Measurements from ENCODE around the gene PTGES3. TPM values are rescaled to one million over a fixed set of nuclear protein-coding genes. Genes with fewer than 3 reads are reported as not detected.

PTGES3 gene
- total RNA-seq, 2 donors from 2014 or later = 242 to 303 TPM

GRCh38 chr12:56616244-56616643, 71.8 kb downstream of the PTGES3 start:
- no peak overlapping the region for H3K9ac ChIP-seq (ENCODE audit: low read depth in 2 of 2, low read length in 2 of 2)
- H3K4me1 ChIP-seq = no peaks in the 10 kb centered on the region
- no peak for TF ChIP-seq CTCF (IDR thresholded peaks at IDR 0.05)
- intact Hi-C loops (cut with DNase I) = no loop called here
- H3K27me3 ChIP-seq = no peaks in the 10 kb centered on the region
- no peak overlapping the region for H3K4me3 ChIP-seq
- H3K27ac ChIP-seq = no peak overlapping the region
- H3K9me3 ChIP-seq = no peaks in the 10 kb centered on the region
- DNase-seq = no peak
- H3K36me3 ChIP-seq = peaks cover 46% of the 10 kb centered on the region

- H3K27ac ChIP-seq = no peak overlapping the region
- no peak overlapping the region for H3K4me3 ChIP-seq
- no peaks in the 10 kb centered on the region for H3K9me3 ChIP-seq
- H3K9ac ChIP-seq (ENCODE audit: low read depth in 2 of 2, low read length in 2 of 2) = no peak overlapping the region
- peaks cover 60% of the 10 kb centered on the region for H3K36me3 ChIP-seq
- TF ChIP-seq CTCF (IDR thresholded peaks at IDR 0.05) = no peak
- H3K4me1 ChIP-seq = no peaks in the 10 kb centered on the region
- no peak for DNase-seq
- no peaks in the 10 kb centered on the region for H3K27me3 ChIP-seq
- intact Hi-C loops (cut with DNase I) = no loop called here
Observed at GRCh38 chr12:56614627-56615026, 73.5 kb downstream of the PTGES3 start.

Other genes with a start within 250 kb of the PTGES3 start
- 10 to 100 TPM in 1 of 2 donors, 1 to 10 TPM in 1; 9.1 to 36.4 TPM for gene TIMELESS, start 238.9 kb downstream of the PTGES3 start, total RNA-seq
- gene MIP, start 233.6 kb downstream of the PTGES3 start, total RNA-seq = not detected
- 1 to 10 TPM; 4.0 to 4.2 TPM for gene SPRYD4, start 219.7 kb downstream of the PTGES3 start, total RNA-seq
- gene GLS2, start 200.1 kb downstream of the PTGES3 start, total RNA-seq = 1 to 10 TPM; 1.7 to 3.0 TPM
- gene RBMS2, start 166.5 kb downstream of the PTGES3 start, total RNA-seq = 10 to 100 TPM; 16.8 to 42.7 TPM
- 10 to 100 TPM; 85.8 to 99.2 TPM for gene BAZ2A, start 58.0 kb downstream of the PTGES3 start, total RNA-seq
- 1,000 to 10,000 TPM; 1,505 to 1,554 TPM for gene ATP5F1B, start 42.3 kb downstream of the PTGES3 start, total RNA-seq
- gene NACA, start 37.0 kb upstream of the PTGES3 start, total RNA-seq = 100 to 1,000 TPM; 622 to 763 TPM
- 10 to 100 TPM in 1 of 2 donors, 1 to 10 TPM in 1; 6.5 to 18.6 TPM for gene PRIM1, start 64.0 kb upstream of the PTGES3 start, total RNA-seq
- 1 to 10 TPM; 2.0 to 5.8 TPM for gene HSD17B6, start 75.0 kb upstream of the PTGES3 start, total RNA-seq
- gene SDR9C7, start 246.1 kb upstream of the PTGES3 start, total RNA-seq = not detected